Mesothelial cell of epicardium (in vitro differentiated cells): ENCODE data around the gene SLC6A6. TPM values are rescaled to one million over a fixed set of nuclear protein-coding genes. Genes with fewer than 3 reads are reported as not detected.
"Not testable (repeated sequence)": the region's sequence is repeated elsewhere in the genome, so short reads cannot be mapped to it uniquely, and the experiment has no call there.

Source experiments
- DNase-seq, 2 experiments: peaks; one replicate each; pipeline ENCODE4 v3.0.0; 2021; ENCODE audit warnings: low spot score in 2 of 2; ENCODE audit not compliant: unreplicated experiment in 2 of 2
- H3K27ac Mint-ChIP-seq: 2 replicates; pipeline ENCODE4 v1.8.0; 2021; ENCODE audit warnings: mixed read lengths
- H3K27me3 Mint-ChIP-seq: 2 replicates; pipeline ENCODE4 v1.8.0; 2021; ENCODE audit warnings: low read depth, mixed read lengths
- H3K36me3 Mint-ChIP-seq: 2 replicates; pipeline ENCODE4 v1.8.0; 2021; ENCODE audit warnings: mixed read lengths
- H3K4me1 Mint-ChIP-seq: 2 replicates; pipeline ENCODE4 v1.8.0; 2021; ENCODE audit warnings: mixed read lengths
- H3K4me3 Mint-ChIP-seq: 2 replicates; pipeline ENCODE4 v1.8.0; 2021; ENCODE audit warnings: mild to moderate bottlenecking, moderate library complexity, mixed read lengths
- H3K9me3 Mint-ChIP-seq: 2 replicates; pipeline ENCODE4 v1.8.0; 2021; ENCODE audit warnings: mixed read lengths
- CTCF ChIP-seq: fragments of 200-600 bp; sonication (generic); IDR thresholded peaks from one replicate; pipeline ENCODE4 v1.5.0; 2021; ENCODE audit warnings: antibody characterized with exemption; ENCODE audit not compliant: unreplicated experiment
- total RNA-seq: library from RNA; stranded (reverse); gene quantifications from 3 replicates; pipeline ENCODE4 v1.2.1, GENCODE V29; 2021

Gene SLC6A6
- total RNA-seq, 1 donor from 2014 or later: 21.2 TPM

GRCh38 chr3:14433106-14433505 is 30.7 kb downstream of the SLC6A6 start:
- no peak for DNase-seq
- H3K27ac Mint-ChIP-seq: no peak overlapping the region
- no peak for TF ChIP-seq CTCF
- H3K36me3 Mint-ChIP-seq: no peaks in the 10 kb centered on the region
- H3K4me1 Mint-ChIP-seq: peaks cover 21% of the 10 kb centered on the region
- no peaks in the 10 kb centered on the region for H3K27me3 Mint-ChIP-seq
- H3K4me3 Mint-ChIP-seq: no peak overlapping the region
- H3K9me3 Mint-ChIP-seq: no peaks in the 10 kb centered on the region

GRCh38 chr3:14434126-14434497 is 31.7 kb downstream of the SLC6A6 start:
- no peaks in the 10 kb centered on the region for H3K27me3 Mint-ChIP-seq
- TF ChIP-seq CTCF: no peak
- H3K36me3 Mint-ChIP-seq: no peaks in the 10 kb centered on the region
- peaks cover 29% of the 10 kb centered on the region for H3K4me1 Mint-ChIP-seq
- H3K9me3 Mint-ChIP-seq: no peaks in the 10 kb centered on the region
- H3K27ac Mint-ChIP-seq: no peak overlapping the region
- no peak for DNase-seq
- no peak overlapping the region for H3K4me3 Mint-ChIP-seq

GRCh38 chr3:14434498-14435151 is 32.2 kb downstream of the SLC6A6 start:
- Mint-ChIP-seq H3K36me3 (no peaks in the 10 kb centered on the region), H3K27ac (peak overlapping the region; percentile 28), H3K4me1 (peaks cover 34% of the 10 kb centered on the region), H3K9me3 (no peaks in the 10 kb centered on the region), H3K27me3 (no peaks in the 10 kb centered on the region), H3K4me3 (no peak overlapping the region)
- TF ChIP-seq CTCF: no peak
- DNase-seq: no peak

GRCh38 chr3:14435175-14436014 is 33.0 kb downstream of the SLC6A6 start:
- Mint-ChIP-seq H3K4me1 (peaks cover 42% of the 10 kb centered on the region), H3K36me3 (no peaks in the 10 kb centered on the region), H3K27me3 (no peaks in the 10 kb centered on the region), H3K9me3 (no peaks in the 10 kb centered on the region), H3K27ac (no peak overlapping the region), H3K4me3 (no peak overlapping the region)
- no peak for TF ChIP-seq CTCF
- DNase-seq: no peak

- DNase-seq: no peak
- no peak overlapping the region for H3K4me3 Mint-ChIP-seq
- H3K27me3 Mint-ChIP-seq: peaks cover 4% of the 10 kb centered on the region
- H3K36me3 Mint-ChIP-seq: no peaks in the 10 kb centered on the region
- no peak overlapping the region for H3K27ac Mint-ChIP-seq
- TF ChIP-seq CTCF: no peak
- no peaks in the 10 kb centered on the region for H3K9me3 Mint-ChIP-seq
- H3K4me1 Mint-ChIP-seq: peaks cover 38% of the 10 kb centered on the region
Measured at GRCh38 chr3:14436954-14437281, 34.5 kb downstream of the SLC6A6 start.

- H3K36me3 Mint-ChIP-seq, DNase-seq, H3K27ac Mint-ChIP-seq, H3K27me3 Mint-ChIP-seq, H3K4me3 Mint-ChIP-seq, H3K9me3 Mint-ChIP-seq: not testable (repeated sequence)
- peaks cover 31% of the 10 kb centered on the region for H3K4me1 Mint-ChIP-seq
Measured at GRCh38 chr3:14437705-14438104, 35.3 kb downstream of the SLC6A6 start.
